Measurements from ENCODE around the gene ADAMTS14. TPM values are rescaled to one million over a fixed set of nuclear protein-coding genes. Genes with fewer than 3 reads are reported as not detected.

Gene ADAMTS14
- total RNA-seq, 1 experiment from 2014 or later, result 1.9 TPM

DNA sequence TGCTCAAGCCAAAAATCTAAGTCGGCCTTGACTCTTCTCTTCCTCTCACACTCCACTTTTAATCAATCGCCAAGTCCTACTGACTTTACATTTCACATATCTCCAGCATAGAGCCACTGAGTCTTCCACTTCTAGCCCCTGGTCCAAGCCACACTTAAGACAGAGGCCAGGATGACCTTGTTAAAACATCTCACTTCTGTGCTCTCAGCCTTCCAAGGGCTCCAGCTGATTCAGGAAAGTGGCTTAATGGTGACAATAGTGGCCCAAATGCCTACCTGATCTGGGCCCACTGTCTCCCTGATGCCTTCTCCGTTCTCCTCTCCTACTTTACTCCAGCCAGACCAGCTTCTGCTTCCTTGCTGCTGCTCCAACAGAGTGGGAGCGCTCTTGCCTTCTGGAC lies 108.5 kb downstream of the ADAMTS14 start:
- ChIA-PET POLR2A (ENCODE audit: unreplicated experiment) (no interaction called here), CTCF (no interaction called here)
- Histone ChIP-seq H3K4me1 (replicated peaks; ENCODE audit: insufficient read depth) (peaks cover 44% of the 10 kb centered on the region), H3K9me2 (ENCODE audit: insufficient read depth) (no peaks in the 10 kb centered on the region), H4K20me1 (ENCODE audit: insufficient read depth) (no peaks in the 10 kb centered on the region), H2AFZ (no peak overlapping the region), H3K4me3 (no peak overlapping the region), H3K9me3 (ENCODE audit: insufficient read depth, low read depth) (no peaks in the 10 kb centered on the region), H3K4me2 (no peak overlapping the region), H3F3A (ENCODE audit: insufficient read depth, low read depth) (peaks cover 10% of the 10 kb centered on the region), H3K27me3 (ENCODE audit: insufficient read depth, low read depth) (no peaks in the 10 kb centered on the region), H3K79me2 (ENCODE audit: low read depth) (no peaks in the 10 kb centered on the region), H3K36me3 (ENCODE audit: low read depth) (no peaks in the 10 kb centered on the region), H3K27ac (no peak overlapping the region)
- BruUV-seq (replicated peaks), result no TSS peak
- intact Hi-C loops (cut with micrococcal nuclease; ENCODE audit: unreplicated experiment), result no loop called here
- no peak for DNase-seq
- no peak for TF ChIP-seq EZH2 (IDR thresholded peaks at IDR 0.05; ENCODE audit: low read depth)
- TF ChIP-seq, protein P1, sequence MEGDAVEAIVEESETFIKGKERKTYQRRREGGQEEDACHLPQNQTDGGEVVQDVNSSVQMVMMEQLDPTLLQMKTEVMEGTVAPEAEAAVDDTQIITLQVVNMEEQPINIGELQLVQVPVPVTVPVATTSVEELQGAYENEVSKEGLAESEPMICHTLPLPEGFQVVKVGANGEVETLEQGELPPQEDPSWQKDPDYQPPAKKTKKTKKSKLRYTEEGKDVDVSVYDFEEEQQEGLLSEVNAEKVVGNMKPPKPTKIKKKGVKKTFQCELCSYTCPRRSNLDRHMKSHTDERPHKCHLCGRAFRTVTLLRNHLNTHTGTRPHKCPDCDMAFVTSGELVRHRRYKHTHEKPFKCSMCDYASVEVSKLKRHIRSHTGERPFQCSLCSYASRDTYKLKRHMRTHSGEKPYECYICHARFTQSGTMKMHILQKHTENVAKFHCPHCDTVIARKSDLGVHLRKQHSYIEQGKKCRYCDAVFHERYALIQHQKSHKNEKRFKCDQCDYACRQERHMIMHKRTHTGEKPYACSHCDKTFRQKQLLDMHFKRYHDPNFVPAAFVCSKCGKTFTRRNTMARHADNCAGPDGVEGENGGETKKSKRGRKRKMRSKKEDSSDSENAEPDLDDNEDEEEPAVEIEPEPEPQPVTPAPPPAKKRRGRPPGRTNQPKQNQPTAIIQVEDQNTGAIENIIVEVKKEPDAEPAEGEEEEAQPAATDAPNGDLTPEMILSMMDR (conservative IDR thresholded peaks at IDR 0.05), result no peak

DNA sequence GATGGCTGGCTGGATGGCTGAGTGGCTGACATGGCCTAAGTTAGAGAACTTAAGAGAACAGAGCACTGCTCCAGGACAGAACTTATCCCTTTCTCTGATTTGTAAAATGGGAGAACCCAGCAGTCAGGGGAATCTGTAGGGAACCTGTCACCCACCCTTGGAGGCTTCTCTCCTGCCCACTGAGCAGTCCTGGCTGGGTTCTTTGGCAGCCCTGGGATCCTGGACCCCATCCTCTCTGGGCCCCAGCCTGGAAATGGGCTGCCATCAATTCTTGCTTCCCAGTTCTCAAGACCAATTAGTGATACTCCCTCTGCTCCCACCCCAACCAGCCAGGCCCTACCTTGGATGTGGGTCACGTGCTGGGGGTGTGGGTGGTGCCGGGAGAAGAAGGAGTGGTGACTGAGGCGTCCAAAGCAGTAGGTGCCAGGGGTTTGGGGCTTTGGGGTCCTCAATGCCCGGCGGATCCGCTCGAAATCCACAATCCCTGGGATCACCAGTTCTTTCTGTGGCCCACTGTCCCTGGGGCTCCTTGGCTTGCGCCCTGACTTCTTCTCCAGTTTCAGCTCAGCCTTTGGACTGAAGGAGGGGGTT lies 109.2 kb downstream of the ADAMTS14 start:
- intact Hi-C loops (cut with micrococcal nuclease; ENCODE audit: unreplicated experiment), result no loop called here
- no peak overlapping the region for H3K27ac ChIP-seq
- no peaks in the 10 kb centered on the region for H3K9me2 ChIP-seq (ENCODE audit: insufficient read depth)
- no peaks in the 10 kb centered on the region for H3K9me3 ChIP-seq (ENCODE audit: insufficient read depth, low read depth)
- H3K79me2 ChIP-seq (ENCODE audit: low read depth), result no peaks in the 10 kb centered on the region
- no TSS peak for BruUV-seq (replicated peaks)
- ChIA-PET CTCF (interaction anchor here (0.6 kb wide), 1 partner anchor 244 kb away, joined by 4 read pairs; no protein-coding TSS in a partner anchor), POLR2A (ENCODE audit: unreplicated experiment) (no interaction called here)
- no peaks in the 10 kb centered on the region for H3K27me3 ChIP-seq (ENCODE audit: insufficient read depth, low read depth)
- no peak for DNase-seq
- no peak overlapping the region for H3K4me3 ChIP-seq
- H2AFZ ChIP-seq, result no peak overlapping the region
- TF ChIP-seq, protein P1 (conservative IDR thresholded peaks at IDR 0.05), result no peak
- no peak for TF ChIP-seq EZH2 (IDR thresholded peaks at IDR 0.05; ENCODE audit: low read depth)
- H3F3A ChIP-seq (ENCODE audit: insufficient read depth, low read depth), result peaks cover 10% of the 10 kb centered on the region
- H3K4me2 ChIP-seq, result no peak overlapping the region
- H3K4me1 ChIP-seq (replicated peaks; ENCODE audit: insufficient read depth), result peaks cover 44% of the 10 kb centered on the region
- no peaks in the 10 kb centered on the region for H4K20me1 ChIP-seq (ENCODE audit: insufficient read depth)
- no peaks in the 10 kb centered on the region for H3K36me3 ChIP-seq (ENCODE audit: low read depth)

DNA sequence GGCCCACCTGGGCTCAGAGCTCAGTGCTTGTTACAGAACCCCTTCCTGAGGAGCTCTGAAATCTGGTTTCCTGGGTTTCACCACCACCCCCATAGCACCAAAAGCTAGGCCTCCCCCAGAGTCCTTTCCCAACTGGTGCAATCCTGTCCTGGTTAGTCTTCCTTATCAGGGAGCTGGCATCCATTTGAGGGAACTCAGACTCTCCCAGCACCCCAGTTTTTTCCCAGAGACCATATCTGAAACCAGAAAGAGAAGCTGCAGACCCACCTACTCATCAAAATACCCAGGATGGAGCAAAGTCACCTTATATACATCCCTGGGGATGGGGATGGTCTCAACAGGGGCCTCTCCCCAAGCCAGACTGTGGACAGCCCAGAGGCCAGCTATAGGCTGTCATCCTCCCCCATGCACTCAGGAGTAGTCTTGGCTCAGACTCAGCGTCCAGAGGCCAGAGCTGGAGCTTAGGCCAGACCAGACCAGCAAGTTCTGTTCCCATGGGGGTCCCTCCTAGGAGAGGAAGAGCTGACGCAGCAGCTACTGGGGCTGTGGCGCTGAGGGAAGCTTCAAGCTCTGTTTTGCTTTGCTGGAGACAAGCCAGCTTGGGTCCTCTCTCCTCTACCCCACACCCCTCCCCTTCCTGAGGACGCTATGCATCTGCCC lies 109.9 kb downstream of the ADAMTS14 start:
- no TSS peak for BruUV-seq (replicated peaks)
- Histone ChIP-seq H3K27ac (no peak overlapping the region), H3K4me3 (no peak overlapping the region), H3K9me3 (ENCODE audit: insufficient read depth, low read depth) (no peaks in the 10 kb centered on the region), H4K20me1 (ENCODE audit: insufficient read depth) (no peaks in the 10 kb centered on the region), H3K36me3 (ENCODE audit: low read depth) (no peaks in the 10 kb centered on the region), H3K27me3 (ENCODE audit: insufficient read depth, low read depth) (no peaks in the 10 kb centered on the region), H3K9me2 (ENCODE audit: insufficient read depth) (no peaks in the 10 kb centered on the region), H3K79me2 (ENCODE audit: low read depth) (no peaks in the 10 kb centered on the region), H3F3A (ENCODE audit: insufficient read depth, low read depth) (peaks cover 14% of the 10 kb centered on the region), H2AFZ (no peak overlapping the region), H3K4me2 (no peak overlapping the region), H3K4me1 (replicated peaks; ENCODE audit: insufficient read depth) (peaks cover 44% of the 10 kb centered on the region)
- intact Hi-C loops (cut with micrococcal nuclease; ENCODE audit: unreplicated experiment), result no loop called here
- TF ChIP-seq, protein P1 (conservative IDR thresholded peaks at IDR 0.05), result no peak
- TF ChIP-seq EZH2 (IDR thresholded peaks at IDR 0.05; ENCODE audit: low read depth), result no peak
- ChIA-PET POLR2A (ENCODE audit: unreplicated experiment) (no interaction called here), CTCF (no interaction called here)
- no peak for DNase-seq
